Gastrocnemius medialis (tissue), 4 donors: ENCODE measurements around the gene SLC33A1. TPM values are rescaled to one million over a fixed set of nuclear protein-coding genes. Genes with fewer than 3 reads are reported as not detected.

Experiments used
- ATAC-seq, 2 donors: fragments of 150-250 bp; one replicate each; pipeline ENCODE4 v1.9.1; 2016
- DNase-seq, 2 donors: peaks; one replicate each; pipeline ENCODE4 v3.0.0-alpha.2; 2019
- H3K27ac ChIP-seq, 4 donors: fragments of 200-600 bp; sonication (generic); 1 replicate in 1 of 4; 2 replicates in 3 of 4; pipeline ENCODE4 v1.5.1; 2016 to 2018; ENCODE audit warnings: mild to moderate bottlenecking in 2 of 4, moderate library complexity in 1 of 4
- H3K27me3 ChIP-seq, 3 donors: fragments of 200-600 bp; sonication (generic) in 2 of 3; 1 replicate in 1 of 3; 2 replicates in 2 of 3; pipeline versions ENCODE4 v1.5.1 to v1.6.0; 2016 to 2019; ENCODE audit warnings: mild to moderate bottlenecking in 1 of 3, moderate library complexity in 1 of 3
- H3K36me3 ChIP-seq, 2 donors: fragments of 200-600 bp; sonication (generic) in 1 of 2; one replicate each; pipeline ENCODE4 v1.5.1; 2017 to 2018
- H3K4me1 ChIP-seq, 2 donors: fragments of 200-600 bp; sonication (generic) in 1 of 2; one replicate each; pipeline ENCODE4 v1.5.1; 2016 to 2017; ENCODE audit warnings: mild to moderate bottlenecking in 2 of 2
- H3K4me3 ChIP-seq, 4 donors: fragments of 200-600 bp; sonication (generic) in 3 of 4; 1 replicate in 1 of 4; 2 replicates in 3 of 4; pipeline ENCODE4 v1.5.1; 2016 to 2019; ENCODE audit warnings: mild to moderate bottlenecking in 2 of 4
- H3K9me3 ChIP-seq, 3 donors: fragments of 200-600 bp; sonication (generic) in 2 of 3; 1 replicate in 1 of 3; 2 replicates in 2 of 3; pipeline ENCODE4 v1.5.1; 2016 to 2019
- POLR2A ChIP-seq, 2 donors: fragments of 450-650 bp; IDR thresholded peaks; one replicate each; pipeline ENCODE4 v1.6.1; 2017; ENCODE audit warnings: antibody characterized with exemption in 2 of 2, mild to moderate bottlenecking in 2 of 2, moderate library complexity in 2 of 2
- in situ Hi-C, 4 donors: fragments of 200-750 bp; cut with MboI; loops; one replicate each; pipeline versions ENCODE4 v1.15.0 to v1.8.0; 2017; ENCODE audit warnings: low sequenced_read_pairs in 4 of 4
- intact Hi-C: fragments of 100-400 bp; cut with DNase I; formaldehyde crosslinking; loops from one replicate; pipeline ENCODE4 v1.15.1; 2023; ENCODE audit warnings: low total_unique reads
- total RNA-seq, 4 donors: library from RNA; depleted of rRNA; stranded (reverse); fragments of >200 nt; gene quantifications; one replicate each; pipeline versions ENCODE4 v1.1.0 to v1.2.3, GENCODE V29; 2016
- TF ChIP-seq, protein P1 (sequence below), 5 experiments: fragments of 450-650 bp in 3 of 5; fragments of 200-600 bp in 2 of 5; sonication (generic) in 2 of 5; IDR thresholded peaks in 4 of 5; conservative IDR thresholded peaks in 1 of 5; 1 replicate in 4 of 5; 2 replicates in 1 of 5; pipeline ENCODE4 v1.5.1; 2016 to 2019; ENCODE audit warnings: antibody characterized with exemption in 5 of 5, mild to moderate bottlenecking in 3 of 5, moderate library complexity in 3 of 5

SLC33A1 gene
- 1 to 10 TPM; 7.0 to 9.3 (median 8.2) TPM for total RNA-seq

DNA sequence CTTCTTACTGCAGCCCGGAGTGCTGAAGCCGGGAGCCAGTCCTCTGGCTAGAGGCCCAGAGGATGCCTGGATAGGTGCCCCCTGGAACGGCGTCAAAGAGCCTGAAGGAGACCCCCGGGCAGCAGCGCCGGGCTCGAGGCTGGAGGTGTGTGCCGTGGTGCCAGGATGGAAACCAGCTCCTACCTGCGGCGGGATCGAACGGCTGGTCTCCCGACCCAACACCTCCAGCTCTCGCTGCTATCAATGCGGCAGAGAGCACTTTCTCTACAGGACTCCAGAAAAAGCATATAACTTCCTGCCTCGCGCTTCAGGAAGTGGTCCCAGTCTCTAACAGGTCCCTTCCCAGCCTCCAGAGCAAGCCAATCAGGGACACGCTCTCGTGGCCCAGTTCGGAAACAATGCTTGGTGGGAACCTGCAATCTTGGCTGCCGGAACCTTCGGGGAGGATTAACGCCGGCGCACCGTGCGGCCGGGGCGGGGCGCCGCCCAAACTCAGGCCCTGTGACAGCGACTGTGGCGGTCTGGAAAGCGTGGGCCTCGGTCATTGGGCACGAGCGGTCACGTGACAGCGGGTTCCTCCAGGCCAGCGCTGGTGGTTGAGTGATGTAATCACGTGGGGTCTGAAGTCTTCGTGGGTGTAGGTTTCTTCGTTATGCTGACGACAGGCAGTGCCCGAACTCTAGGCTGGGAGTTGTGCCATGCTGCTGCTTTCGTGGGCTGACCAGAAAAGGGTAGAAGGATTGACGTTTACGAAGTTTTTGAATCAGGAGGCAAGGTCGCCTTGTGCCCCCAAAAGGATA, at the start of gene SLC33A1:
SLC33A1 (minus strand) TSS at position 287 of the 800 bp plus-strand sequence. CDS start 430 bp downstream, outside the sequence.
- DNase-seq, result peak; percentile 99
- intact Hi-C loops, result loop anchor here (1.0 to 10.0 kb wide), 6 partner anchors 16 to 1530 kb away; partner anchors contain the start of genes C3orf33, DHX36, GMPS and TIPARP
- Histone ChIP-seq H3K27ac (peak within 1 kb of the TSS; percentile 95 to 96 (median 95)), H3K9me3 (no peaks in the 10 kb centered on the region), H3K4me3 (peak within 1 kb of the TSS; percentile 75 to 99 (median 87)), H3K36me3 (no peaks in the 10 kb centered on the region), H3K4me1 (peaks cover 36 to 37% of the 10 kb centered on the region in 2 donors), H3K27me3 (no peaks in the 10 kb centered on the region)
- peak; percentile 96 to 97 for ATAC-seq
- TF ChIP-seq, protein P1, sequence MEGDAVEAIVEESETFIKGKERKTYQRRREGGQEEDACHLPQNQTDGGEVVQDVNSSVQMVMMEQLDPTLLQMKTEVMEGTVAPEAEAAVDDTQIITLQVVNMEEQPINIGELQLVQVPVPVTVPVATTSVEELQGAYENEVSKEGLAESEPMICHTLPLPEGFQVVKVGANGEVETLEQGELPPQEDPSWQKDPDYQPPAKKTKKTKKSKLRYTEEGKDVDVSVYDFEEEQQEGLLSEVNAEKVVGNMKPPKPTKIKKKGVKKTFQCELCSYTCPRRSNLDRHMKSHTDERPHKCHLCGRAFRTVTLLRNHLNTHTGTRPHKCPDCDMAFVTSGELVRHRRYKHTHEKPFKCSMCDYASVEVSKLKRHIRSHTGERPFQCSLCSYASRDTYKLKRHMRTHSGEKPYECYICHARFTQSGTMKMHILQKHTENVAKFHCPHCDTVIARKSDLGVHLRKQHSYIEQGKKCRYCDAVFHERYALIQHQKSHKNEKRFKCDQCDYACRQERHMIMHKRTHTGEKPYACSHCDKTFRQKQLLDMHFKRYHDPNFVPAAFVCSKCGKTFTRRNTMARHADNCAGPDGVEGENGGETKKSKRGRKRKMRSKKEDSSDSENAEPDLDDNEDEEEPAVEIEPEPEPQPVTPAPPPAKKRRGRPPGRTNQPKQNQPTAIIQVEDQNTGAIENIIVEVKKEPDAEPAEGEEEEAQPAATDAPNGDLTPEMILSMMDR (IDR thresholded peaks at IDR 0.05 in 4 of 5, conservative IDR thresholded peaks at IDR 0.05 in 1 of 5), result peak in 3 of 5 experiments; percentile 7 to 55 (median 30)
- TF ChIP-seq POLR2A (IDR thresholded peaks at IDR 0.05), result peak; percentile 67 to 75
- in situ Hi-C loops, result loop anchor here in 2 of 4 donors (25.0 kb wide), 1 partner anchor 1308 kb away; the partner anchor contains the start of gene CCNL1 (in 2 of the 2)

DNA sequence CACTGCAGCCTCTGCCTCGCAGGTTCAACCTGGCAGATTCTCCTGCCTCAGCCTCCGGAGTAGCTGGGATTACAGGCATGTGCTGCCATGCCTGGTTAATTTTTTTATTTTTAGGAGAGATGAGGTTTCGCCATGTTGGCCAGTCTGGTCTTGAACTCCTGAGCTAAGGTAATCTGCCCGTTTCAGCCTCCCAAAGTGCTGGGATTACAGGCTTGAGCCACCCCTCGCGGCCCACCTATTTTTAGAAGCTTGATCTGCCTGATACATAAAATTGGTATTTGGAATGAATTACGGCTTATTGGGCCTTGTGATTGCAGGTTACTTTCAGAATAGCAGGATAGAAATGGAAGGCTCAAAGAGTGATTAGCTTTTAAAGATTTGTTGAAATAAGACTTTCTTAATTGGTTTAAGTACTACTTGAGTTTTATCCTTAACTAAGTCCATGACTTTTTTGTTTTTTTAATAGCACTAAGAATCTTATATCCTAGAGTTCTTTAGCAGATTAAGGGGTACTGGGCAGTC, 41.2 kb upstream of the SLC33A1 start:
- H3K9me3 ChIP-seq, result no peaks in the 10 kb centered on the region
- no peak overlapping the region for H3K4me3 ChIP-seq
- H3K27me3 ChIP-seq, result no peaks in the 10 kb centered on the region
- intact Hi-C loops, result no loop called here
- TF ChIP-seq, protein P1 (IDR thresholded peaks at IDR 0.05 in 4 of 5, conservative IDR thresholded peaks at IDR 0.05 in 1 of 5), result no peak
- TF ChIP-seq POLR2A (IDR thresholded peaks at IDR 0.05), result no peak
- peaks cover 0 to 27% of the 10 kb centered on the region in 2 donors for H3K36me3 ChIP-seq
- DNase-seq, result no peak
- H3K4me1 ChIP-seq, result peaks cover 3 to 4% of the 10 kb centered on the region in 2 donors
- ATAC-seq, result no peak
- in situ Hi-C loops, result no loop called here
- no peak overlapping the region for H3K27ac ChIP-seq

DNA sequence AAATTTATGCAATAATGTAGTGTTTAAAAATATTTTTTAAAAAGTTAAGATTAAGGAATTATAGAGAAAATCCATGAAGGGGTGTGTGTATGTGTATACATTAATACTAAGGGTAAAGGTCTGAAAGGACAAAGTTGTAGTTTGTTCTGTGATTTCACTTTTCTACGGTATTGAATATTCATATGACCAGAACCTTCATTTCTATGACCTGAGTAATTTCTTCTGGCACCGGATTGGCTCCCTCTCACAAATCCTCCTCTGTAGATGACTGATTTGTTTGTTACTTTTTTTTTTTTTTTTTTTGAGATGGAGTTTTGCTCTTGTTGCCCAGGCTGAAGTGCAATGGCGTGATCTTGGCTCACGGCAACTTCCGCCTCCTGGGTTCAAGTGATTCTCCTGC, 37.1 kb upstream of the SLC33A1 start:
- intact Hi-C loops (no loop called here), in situ Hi-C loops (no loop called here)
- ATAC-seq (no peak), DNase-seq (no peak)
- no peaks in the 10 kb centered on the region for H3K27me3 ChIP-seq
- no peak overlapping the region for H3K27ac ChIP-seq
- H3K4me3 ChIP-seq, result no peak overlapping the region
- H3K36me3 ChIP-seq, result peaks cover 0 to 12% of the 10 kb centered on the region in 2 donors
- TF ChIP-seq POLR2A (IDR thresholded peaks at IDR 0.05), result no peak
- TF ChIP-seq, protein P1 (IDR thresholded peaks at IDR 0.05 in 4 of 5, conservative IDR thresholded peaks at IDR 0.05 in 1 of 5), result no peak
- H3K4me1 ChIP-seq, result peaks cover 11 to 15% of the 10 kb centered on the region in 2 donors
- no peaks in the 10 kb centered on the region for H3K9me3 ChIP-seq

DNA sequence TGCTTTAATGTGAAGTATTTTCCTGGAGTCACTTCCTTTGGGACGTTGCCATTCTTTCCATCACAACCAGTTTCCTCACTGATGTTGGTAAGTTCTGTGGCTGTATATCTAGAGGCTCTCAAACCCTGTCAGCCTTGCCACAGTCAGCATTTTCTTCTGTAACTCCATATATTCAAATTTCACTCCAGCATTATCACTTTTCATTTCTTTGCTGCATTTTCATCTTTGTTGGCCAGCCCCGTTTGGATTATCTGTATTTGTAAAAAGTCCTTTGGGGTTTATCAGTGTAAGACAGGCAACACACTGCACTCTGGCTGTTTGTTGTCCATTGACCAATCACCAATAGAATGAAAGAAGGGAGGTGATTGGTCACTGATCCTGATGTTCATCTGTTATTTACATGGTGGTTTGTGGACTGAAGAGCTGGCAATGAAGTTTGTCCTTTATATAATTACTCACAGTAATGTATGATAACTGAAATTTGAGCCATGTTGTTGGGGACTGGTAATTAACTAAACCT, 36.5 kb upstream of the SLC33A1 start:
- DNase-seq, result no peak
- intact Hi-C loops, result no loop called here
- no peak for ATAC-seq
- Histone ChIP-seq H3K9me3 (no peaks in the 10 kb centered on the region), H3K4me3 (no peak overlapping the region), H3K27ac (no peak overlapping the region), H3K4me1 (peaks cover 11 to 15% of the 10 kb centered on the region in 2 donors), H3K36me3 (peaks cover 0 to 12% of the 10 kb centered on the region in 2 donors), H3K27me3 (no peaks in the 10 kb centered on the region)
- in situ Hi-C loops, result no loop called here
- TF ChIP-seq POLR2A (IDR thresholded peaks at IDR 0.05), result no peak
- TF ChIP-seq, protein P1 (IDR thresholded peaks at IDR 0.05 in 4 of 5, conservative IDR thresholded peaks at IDR 0.05 in 1 of 5), result no peak
